Measurements from ENCODE around the gene ZBTB20.

- no peak for TF ChIP-seq SIN3A (IDR thresholded peaks at IDR 0.05; ENCODE audit: borderline replicate concordance, insufficient read depth, low read length)
- TF ChIP-seq REST (IDR thresholded peaks at IDR 0.05; ENCODE audit: insufficient read depth in 1 of 2, low read depth in 2 of 2, low read length in 2 of 2) = no peak
Measured at GRCh38 chr3:114490829-114491228, 656.3 kb downstream of the ZBTB20 start.
